Measurements from ENCODE around the gene LGALS7B. TPM values are rescaled to one million over a fixed set of nuclear protein-coding genes. Genes with fewer than 3 reads are reported as not detected.
A peak's percentile ranks its signal among the peaks of the same experiment; 100 is the strongest.

LGALS7B gene
- polyA plus RNA-seq, 1 of the 3 experiments (the other 2 are of a cell fraction): not detected

DNA sequence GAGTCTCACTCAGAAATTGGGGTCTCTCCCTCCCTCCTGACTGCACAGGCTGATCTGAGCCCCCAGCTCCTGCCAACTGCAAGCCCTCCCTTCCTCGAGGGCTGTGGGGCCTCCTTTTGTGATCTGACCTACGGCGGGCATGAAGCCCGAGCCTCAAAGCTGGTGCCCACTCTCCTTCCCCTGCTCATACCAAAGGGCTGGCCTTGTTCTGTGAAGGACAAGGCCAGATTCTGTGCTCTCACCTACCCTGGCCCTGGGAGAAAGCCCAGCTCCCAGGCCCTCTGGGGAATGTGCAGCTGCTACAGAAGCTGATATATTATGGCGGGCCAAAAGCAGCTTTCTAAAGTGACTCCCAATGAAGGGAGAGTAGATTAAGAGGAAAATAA is 51.6 kb downstream of the LGALS7B start:
- H3K9me2 ChIP-seq: no peaks in the 10 kb centered on the region
- CTCF ChIA-PET: interaction anchor here (0.5 to 1.0 kb wide), 2 partner anchors 35 to 90 kb away, joined by 3 read pairs; partner anchors contain the start of genes MRPS12 and SARS2
- H3K36me3 ChIP-seq (replicated peaks in 1 of 2; ENCODE audit: control insufficient read depth in 1 of 2, insufficient read depth in 2 of 2, low read length in 1 of 2): peaks cover 74 to 85% of the 10 kb centered on the region in 2 experiments
- no peak overlapping the region for H3K9ac ChIP-seq
- TF ChIP-seq GATA2 (CRISPR knock-in tag; IDR thresholded peaks at IDR 0.05) (no peak), JUND (IDR thresholded peaks at IDR 0.05) (no peak), EP300 (IDR thresholded peaks at IDR 0.05; ENCODE audit: borderline replicate concordance in 1 of 2, low read depth in 1 of 2, low read length in 1 of 2) (no peak), FOSL2 (IDR thresholded peaks at IDR 0.05; ENCODE audit: borderline replicate concordance, low read depth) (no peak), FOXM1 (IDR thresholded peaks at IDR 0.05; ENCODE audit: low read depth) (no peak), POLR2AphosphoS5 (IDR thresholded peaks at IDR 0.05; ENCODE audit: low read depth, low read length) (no peak), PBX3 (IDR thresholded peaks at IDR 0.05) (no peak), EZH2phosphoT487 (IDR thresholded peaks at IDR 0.05; ENCODE audit: borderline replicate concordance, low read depth) (no peak), YY1 (IDR thresholded peaks at IDR 0.05; ENCODE audit: low read depth) (no peak), USF1 (IDR thresholded peaks at IDR 0.05; ENCODE audit: borderline replicate concordance, low read depth) (no peak)
- TF ChIP-seq, protein P1, sequence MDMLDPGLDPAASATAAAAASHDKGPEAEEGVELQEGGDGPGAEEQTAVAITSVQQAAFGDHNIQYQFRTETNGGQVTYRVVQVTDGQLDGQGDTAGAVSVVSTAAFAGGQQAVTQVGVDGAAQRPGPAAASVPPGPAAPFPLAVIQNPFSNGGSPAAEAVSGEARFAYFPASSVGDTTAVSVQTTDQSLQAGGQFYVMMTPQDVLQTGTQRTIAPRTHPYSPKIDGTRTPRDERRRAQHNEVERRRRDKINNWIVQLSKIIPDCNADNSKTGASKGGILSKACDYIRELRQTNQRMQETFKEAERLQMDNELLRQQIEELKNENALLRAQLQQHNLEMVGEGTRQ (IDR thresholded peaks at IDR 0.05; ENCODE audit: borderline replicate concordance, low read depth, low read length): no peak
- TF ChIP-seq, protein P2, sequence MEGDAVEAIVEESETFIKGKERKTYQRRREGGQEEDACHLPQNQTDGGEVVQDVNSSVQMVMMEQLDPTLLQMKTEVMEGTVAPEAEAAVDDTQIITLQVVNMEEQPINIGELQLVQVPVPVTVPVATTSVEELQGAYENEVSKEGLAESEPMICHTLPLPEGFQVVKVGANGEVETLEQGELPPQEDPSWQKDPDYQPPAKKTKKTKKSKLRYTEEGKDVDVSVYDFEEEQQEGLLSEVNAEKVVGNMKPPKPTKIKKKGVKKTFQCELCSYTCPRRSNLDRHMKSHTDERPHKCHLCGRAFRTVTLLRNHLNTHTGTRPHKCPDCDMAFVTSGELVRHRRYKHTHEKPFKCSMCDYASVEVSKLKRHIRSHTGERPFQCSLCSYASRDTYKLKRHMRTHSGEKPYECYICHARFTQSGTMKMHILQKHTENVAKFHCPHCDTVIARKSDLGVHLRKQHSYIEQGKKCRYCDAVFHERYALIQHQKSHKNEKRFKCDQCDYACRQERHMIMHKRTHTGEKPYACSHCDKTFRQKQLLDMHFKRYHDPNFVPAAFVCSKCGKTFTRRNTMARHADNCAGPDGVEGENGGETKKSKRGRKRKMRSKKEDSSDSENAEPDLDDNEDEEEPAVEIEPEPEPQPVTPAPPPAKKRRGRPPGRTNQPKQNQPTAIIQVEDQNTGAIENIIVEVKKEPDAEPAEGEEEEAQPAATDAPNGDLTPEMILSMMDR (IDR thresholded peaks at IDR 0.05): no peak
- peaks cover 76% of the 10 kb centered on the region for H4K20me1 ChIP-seq (ENCODE audit: insufficient read depth)
- peaks cover 67% of the 10 kb centered on the region for H3K79me2 ChIP-seq (ENCODE audit: insufficient read depth)
- POLR2A ChIA-PET: interaction anchor here (1.6 kb wide), 1 partner anchor 9 kb away, joined by 6 read pairs; the partner anchor contains the start of gene ECH1
- peaks cover 73% of the 10 kb centered on the region for H3F3A ChIP-seq (replicated peaks; ENCODE audit: insufficient read depth)
- H3K9me3 ChIP-seq: no peaks in the 10 kb centered on the region
- WGBS (ENCODE audit: low lambda C conversion rate): 71% methylated on average over 1 of the region's 5 CpGs
- no peaks in the 10 kb centered on the region for H3K27me3 ChIP-seq (ENCODE audit: insufficient read depth)
- peaks cover 30 to 48% of the 10 kb centered on the region in 2 experiments; a peak in 3 of 4 replicates for H3K4me1 ChIP-seq (ENCODE audit: control insufficient read depth in 1 of 2, insufficient read depth in 2 of 2, low read depth in 1 of 2, low read length in 1 of 2)
- H3K27ac ChIP-seq (ENCODE audit: low read depth in 2 of 2, low read length in 1 of 2): peak overlapping the region; percentile 5 to 33; a peak in 1 of 4 replicates
- H3K4me3 ChIP-seq (ENCODE audit: low read depth in 2 of 2, low read length in 1 of 2): no peak overlapping the region
- DNase-seq: no peak
- no peak overlapping the region for H2AFZ ChIP-seq (ENCODE audit: low read depth)
- no peak overlapping the region for H3K4me2 ChIP-seq

Small RNA genes within 50 kb of the gene (small RNA-seq; reads per million reads assigned to genes)
- gene RNU6-140P: 0 reads per million in 7 experiments

Other genes starting within 250 kb of the LGALS7B start
- 0.31 and 0.37 TPM in 2 replicates for gene MAP4K1, start 171.2 kb upstream of the LGALS7B start, polyA plus RNA-seq (2012; rRNA removed)
- gene EIF3K, start 170.0 kb upstream of the LGALS7B start, polyA plus RNA-seq (2012; rRNA removed): 405 and 484 TPM in 2 replicates
- 494 and 598 TPM in 2 replicates for gene ACTN4, start 141.6 kb upstream of the LGALS7B start, polyA plus RNA-seq (2012; rRNA removed)
- 1.7 and 3.0 TPM in 2 replicates for gene CAPN12, start 44.7 kb upstream of the LGALS7B start, polyA plus RNA-seq (2012; rRNA removed)
- gene LGALS7, start 15.7 kb upstream of the LGALS7B start, polyA plus RNA-seq (2012; rRNA removed): not detected in 2 replicates
- 0.21 and 0.58 TPM in 2 replicates for gene LGALS4, start 23.7 kb downstream of the LGALS7B start, polyA plus RNA-seq (2012; rRNA removed)
- 169 and 211 TPM in 2 replicates for gene ECH1, start 42.6 kb downstream of the LGALS7B start, polyA plus RNA-seq (2012; rRNA removed)
- 249 and 280 TPM in 2 replicates for gene HNRNPL, start 60.8 kb downstream of the LGALS7B start, polyA plus RNA-seq (2012; rRNA removed)
- gene RINL, start 89.1 kb downstream of the LGALS7B start, polyA plus RNA-seq (2012; rRNA removed): 3.8 and 4.0 TPM in 2 replicates
- gene SIRT2, start 110.4 kb downstream of the LGALS7B start, polyA plus RNA-seq (2012; rRNA removed): 37.9 and 39.3 TPM in 2 replicates
- gene NFKBIB, start 110.8 kb downstream of the LGALS7B start, polyA plus RNA-seq (2012; rRNA removed): 29.6 and 31.8 TPM in 2 replicates
- gene CCER2, start 123.0 kb downstream of the LGALS7B start, polyA plus RNA-seq (2012; rRNA removed): 0.36 and 0.70 TPM in 2 replicates
- 36.5 and 39.8 TPM in 2 replicates for gene SARS2, start 141.6 kb downstream of the LGALS7B start, polyA plus RNA-seq (2012; rRNA removed)
- 55.7 and 59.6 TPM in 2 replicates for gene MRPS12, start 141.7 kb downstream of the LGALS7B start, polyA plus RNA-seq (2012; rRNA removed)
- gene FBXO17, start 186.5 kb downstream of the LGALS7B start, polyA plus RNA-seq (2012; rRNA removed): 30.8 and 40.7 TPM in 2 replicates
- 5.0 and 5.8 TPM in 2 replicates for gene FBXO27, start 243.3 kb downstream of the LGALS7B start, polyA plus RNA-seq (2012; rRNA removed)

All from SK-N-SH (cell line).